ENCODE data around the gene GRID2IP.
"Not testable (repeated sequence)": the region's sequence is repeated elsewhere in the genome, so short reads cannot be mapped to it uniquely, and the experiment has no call there.

Gene GRID2IP

DNA sequence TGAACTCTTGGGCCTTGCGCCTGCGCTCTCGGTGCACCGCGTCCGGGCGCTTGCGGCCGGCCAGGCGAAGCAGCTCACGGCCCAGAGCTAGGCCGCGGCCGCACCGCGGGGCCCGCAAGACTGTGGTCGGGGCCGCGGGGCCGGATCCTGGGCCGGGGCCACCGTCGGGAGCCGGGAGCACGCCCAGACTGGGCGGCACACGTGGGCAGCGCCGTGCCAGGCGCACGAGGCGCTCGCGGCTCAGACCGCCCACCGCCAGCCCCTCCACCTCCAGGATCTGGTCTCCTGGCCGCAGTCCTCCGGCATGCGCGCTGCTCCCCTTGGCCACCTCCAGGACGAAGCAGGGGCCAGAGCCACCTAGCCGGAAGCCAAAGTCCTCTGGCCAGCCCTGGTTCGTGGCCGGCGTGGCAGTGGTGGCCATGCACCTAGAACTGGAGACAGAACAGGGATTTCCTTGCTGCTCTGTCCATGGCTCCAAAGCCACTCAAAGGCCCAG is at the start of gene GRID2IP:
GRID2IP (minus strand) TSS at position 446 of the 496 bp plus-strand sequence; CDS start at position 421, 25 bp downstream.
- intact Hi-C loops (cut with DNase I), result no loop called here
- no peak for DNase-seq

DNA sequence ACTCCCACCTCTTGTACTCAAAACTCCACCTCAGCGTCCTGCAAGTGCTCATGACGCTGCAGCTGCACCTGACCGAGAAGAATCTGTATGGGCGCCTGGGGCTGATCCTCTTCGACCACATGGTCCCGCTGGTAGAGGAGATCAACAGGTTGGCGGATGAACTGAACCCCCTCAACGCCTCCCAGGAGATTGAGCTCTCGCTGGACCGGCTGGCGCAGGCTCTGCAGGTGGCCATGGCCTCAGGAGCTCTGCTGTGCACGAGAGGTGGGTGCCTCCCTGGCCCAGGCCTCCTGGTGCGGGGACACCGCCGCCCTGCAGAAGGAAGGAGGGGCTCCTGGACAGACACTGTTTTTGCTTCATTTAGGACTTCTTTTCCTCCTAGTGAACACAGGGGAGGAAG is 48.8 kb upstream of the GRID2IP start:
- DNase-seq, result no peak
- intact Hi-C loops (cut with DNase I), result no loop called here

GRCh38 chr7:6590645-6591110 is 39.4 kb upstream of the GRID2IP start:
- DNase-seq, result no peak
- intact Hi-C loops (cut with DNase I), result loop anchor here (5.0 kb wide), 1 partner anchor 47 kb away; the partner anchor contains the start of gene ZNF316

GRCh38 chr7:6589829-6590644 is 38.8 kb upstream of the GRID2IP start, which contains the start of gene INTS15:
Gene INTS15 (plus strand): TSS chr7:6590021. CDS start chr7:6590284, 263 bp downstream.
- intact Hi-C loops (cut with DNase I), result loop anchor here (5.0 kb wide), 1 partner anchor 47 kb away; the partner anchor contains the start of gene ZNF316
- peak; percentile 18 to 88 (median 73) for DNase-seq

DNA sequence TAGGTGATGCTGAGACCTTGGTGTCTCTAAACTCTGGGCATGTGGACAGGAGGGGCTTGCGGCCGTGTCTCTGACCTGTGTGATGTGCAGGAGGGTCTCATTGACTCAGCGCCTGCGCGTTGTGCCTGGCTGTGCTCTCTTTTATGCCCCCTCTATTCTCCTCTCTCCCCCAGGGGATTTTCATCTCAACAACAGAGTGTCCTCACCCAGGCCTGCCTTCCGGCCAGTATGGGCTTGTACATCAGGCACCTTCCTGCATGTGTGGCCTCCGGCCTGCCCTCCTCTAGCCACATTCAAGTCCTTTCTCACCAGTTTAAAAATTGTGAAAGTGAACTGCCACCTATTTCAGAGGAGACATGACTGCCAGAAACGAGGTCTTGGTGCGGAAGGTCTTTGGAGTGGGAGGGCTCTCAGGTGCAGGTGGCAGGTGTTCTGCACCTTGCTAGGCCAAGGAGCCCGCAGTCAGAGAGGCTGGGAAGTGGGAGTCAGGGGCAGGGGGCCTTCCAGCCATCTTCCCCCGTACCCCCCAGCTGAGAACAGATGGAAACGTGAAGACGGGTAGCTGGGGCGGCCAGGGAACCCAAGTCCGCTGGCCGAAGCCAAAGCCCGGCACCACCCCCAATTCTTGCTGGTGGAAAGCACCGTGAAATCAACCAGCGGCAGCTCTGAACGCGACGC is 38.0 kb upstream of the GRID2IP start:
- peak in 1 of 42 donors; percentile 12 for DNase-seq

GRCh38 chr7:6588566-6588965 is 37.3 kb upstream of the GRID2IP start:
- intact Hi-C loops (cut with DNase I), result no loop called here
- no peak for DNase-seq

More for the DNA sequence above, 38.0 kb upstream of the GRID2IP start:
- intact Hi-C loops (cut with DNase I), result no loop called here

DNA sequence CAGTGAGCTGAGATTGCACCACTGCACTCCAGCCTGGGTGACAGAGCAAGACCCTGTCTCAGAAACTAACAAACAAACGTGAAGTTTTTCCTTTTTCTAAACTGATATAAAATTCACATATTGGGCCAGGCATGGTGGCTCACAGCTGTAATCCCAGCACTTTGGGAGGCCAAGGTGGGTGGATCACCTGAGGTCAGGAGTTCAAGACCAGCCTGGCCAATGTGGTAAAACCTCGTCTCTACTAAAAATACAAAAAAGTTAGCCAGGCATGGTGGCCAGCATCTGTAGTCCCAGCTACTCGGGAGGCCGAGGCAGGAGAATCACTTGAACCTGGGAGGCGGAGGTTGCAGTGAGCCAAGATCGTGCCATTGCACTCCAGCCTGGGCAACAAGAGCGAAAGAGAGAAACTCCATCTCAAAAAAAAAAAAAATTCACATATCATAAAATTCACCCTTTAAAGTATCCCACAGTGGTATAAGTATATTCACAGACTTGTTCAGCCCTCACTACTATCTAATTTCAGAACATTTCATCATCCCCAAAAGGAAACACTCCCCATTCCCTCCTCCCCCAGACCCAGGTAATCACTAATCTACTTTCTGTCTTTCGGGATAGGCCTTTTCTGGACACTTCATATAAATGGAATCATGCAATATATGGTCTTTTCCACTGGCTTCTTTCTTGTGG is 34.6 kb upstream of the GRID2IP start:
- DNase-seq; intact Hi-C loops (cut with DNase I): not testable (repeated sequence)

DNA sequence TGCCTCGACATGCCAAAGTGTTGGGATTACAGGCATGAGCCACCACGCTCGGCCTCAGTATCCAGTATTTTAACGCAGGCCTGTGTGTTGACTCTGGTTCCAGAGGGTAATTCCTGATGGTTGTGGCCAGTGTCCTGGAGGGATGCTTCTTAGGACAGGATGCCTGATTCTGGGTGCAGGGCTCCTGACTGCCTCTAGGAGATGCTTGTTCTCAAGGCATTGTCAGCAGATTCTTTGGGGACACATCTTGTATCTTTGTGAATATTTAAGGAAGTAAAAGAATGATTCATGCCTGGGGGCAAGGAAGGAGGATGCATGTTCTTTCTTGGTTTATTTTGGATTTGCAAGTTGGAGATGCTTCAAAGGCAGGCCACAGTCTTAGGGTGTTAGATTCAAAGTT is 28.2 kb upstream of the GRID2IP start:
- intact Hi-C loops (cut with DNase I), result no loop called here
- peak in 13 of 42 donors; percentile 7 to 64 (median 30) for DNase-seq

DNA sequence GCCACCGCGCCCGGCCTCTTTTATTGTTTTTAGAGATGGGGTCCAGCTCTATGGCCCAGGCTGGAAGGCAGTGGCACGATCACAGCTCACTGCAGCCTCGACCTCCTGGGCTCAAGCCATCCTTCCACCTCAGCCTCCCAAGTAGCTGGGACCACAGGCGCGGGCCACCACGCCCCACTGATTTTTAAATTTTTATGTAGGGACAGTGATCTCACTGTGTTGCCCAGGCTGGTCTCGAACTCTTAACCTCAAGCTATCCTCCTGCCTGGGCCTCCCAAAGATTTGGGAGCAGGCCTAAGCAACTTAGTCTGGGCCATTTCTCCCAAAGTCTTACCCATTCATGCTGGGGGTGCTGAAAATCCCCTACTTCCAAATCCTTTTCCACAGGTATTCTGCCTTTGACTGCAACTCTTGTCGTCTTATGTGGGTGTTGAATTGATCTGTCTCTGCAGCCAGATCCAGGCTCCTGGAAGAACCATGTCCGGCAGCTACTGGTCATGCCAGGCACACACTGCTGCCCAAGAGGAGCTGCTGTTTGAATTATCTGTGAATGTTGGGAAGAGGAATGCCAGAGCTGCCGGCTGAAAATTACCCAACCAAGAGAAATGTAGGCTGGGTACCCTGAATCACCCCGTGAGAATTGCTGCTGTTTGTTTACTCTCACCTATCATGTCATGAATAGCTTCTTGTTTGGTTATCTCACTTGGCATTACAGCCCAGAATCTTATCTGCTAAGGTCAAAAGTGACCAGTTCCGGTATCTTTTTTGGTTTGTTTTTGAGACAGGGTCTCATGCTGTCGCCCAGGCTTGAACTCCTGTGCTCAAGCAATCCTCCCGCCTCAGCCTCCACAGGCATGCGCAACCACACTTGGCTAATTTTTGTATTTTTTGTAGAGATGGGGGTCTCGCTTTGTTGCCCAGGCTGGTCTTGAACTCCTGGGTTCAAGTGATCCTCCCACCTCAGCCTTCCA is 27.1 kb upstream of the GRID2IP start:
- intact Hi-C loops (cut with DNase I), result no loop called here

DNA sequence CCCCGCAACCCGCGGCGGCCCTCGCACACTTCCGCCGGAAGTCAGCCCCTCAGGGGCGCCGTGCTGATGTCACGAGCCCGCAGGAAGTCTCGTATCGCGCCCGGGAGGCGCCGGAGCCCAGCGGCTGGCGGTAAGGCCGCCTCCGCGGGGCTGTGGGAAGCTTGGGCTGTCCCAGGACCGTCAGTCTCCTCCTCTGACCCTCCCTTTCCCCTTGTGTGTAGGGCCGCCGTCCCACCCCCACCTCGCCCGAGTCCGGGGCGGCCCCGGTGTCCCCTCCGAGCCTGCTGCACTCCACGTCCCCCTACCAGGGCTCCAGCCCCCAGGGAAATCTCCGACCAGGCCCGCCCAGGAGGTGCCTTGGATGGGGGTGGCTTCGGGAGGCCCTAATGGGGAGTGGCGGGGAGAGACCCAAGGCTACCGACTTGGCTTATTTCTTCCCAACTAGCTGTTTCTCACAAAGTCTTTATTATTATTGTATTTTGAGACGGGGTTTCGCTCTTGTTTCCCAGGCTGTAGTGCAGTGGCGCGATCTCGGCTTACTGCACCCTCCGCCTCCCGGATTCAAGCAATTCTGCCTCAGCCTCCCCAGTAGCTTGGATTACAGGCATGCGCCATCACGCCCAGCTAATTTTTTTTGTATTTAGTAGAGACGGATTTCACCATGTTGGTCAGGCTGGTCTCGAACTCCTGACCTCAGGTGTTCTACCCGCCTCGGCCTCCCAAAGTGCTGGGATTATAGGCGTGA is 26.3 kb upstream of the GRID2IP start, which contains the start of gene ZDHHC4:
ZDHHC4 (plus strand) TSS at position 86 of the 745 bp plus-strand sequence. CDS start 3,108 bp downstream, outside the sequence.
- intact Hi-C loops (cut with DNase I), result no loop called here
- peak; percentile 70 to 94 (median 89) for DNase-seq

More for the DNA sequence above, 27.1 kb upstream of the GRID2IP start:
- no peak for DNase-seq

- intact Hi-C loops (cut with DNase I), result not testable (repeated sequence)
- DNase-seq, result peak in 7 of 42 donors; percentile 13 to 48 (median 22)
Observed at GRCh38 chr7:6576867-6577368, 25.7 kb upstream of the GRID2IP start.

- no peak for DNase-seq
- intact Hi-C loops (cut with DNase I), result no loop called here
Observed at GRCh38 chr7:6576024-6576866, 25.0 kb upstream of the GRID2IP start.

DNA sequence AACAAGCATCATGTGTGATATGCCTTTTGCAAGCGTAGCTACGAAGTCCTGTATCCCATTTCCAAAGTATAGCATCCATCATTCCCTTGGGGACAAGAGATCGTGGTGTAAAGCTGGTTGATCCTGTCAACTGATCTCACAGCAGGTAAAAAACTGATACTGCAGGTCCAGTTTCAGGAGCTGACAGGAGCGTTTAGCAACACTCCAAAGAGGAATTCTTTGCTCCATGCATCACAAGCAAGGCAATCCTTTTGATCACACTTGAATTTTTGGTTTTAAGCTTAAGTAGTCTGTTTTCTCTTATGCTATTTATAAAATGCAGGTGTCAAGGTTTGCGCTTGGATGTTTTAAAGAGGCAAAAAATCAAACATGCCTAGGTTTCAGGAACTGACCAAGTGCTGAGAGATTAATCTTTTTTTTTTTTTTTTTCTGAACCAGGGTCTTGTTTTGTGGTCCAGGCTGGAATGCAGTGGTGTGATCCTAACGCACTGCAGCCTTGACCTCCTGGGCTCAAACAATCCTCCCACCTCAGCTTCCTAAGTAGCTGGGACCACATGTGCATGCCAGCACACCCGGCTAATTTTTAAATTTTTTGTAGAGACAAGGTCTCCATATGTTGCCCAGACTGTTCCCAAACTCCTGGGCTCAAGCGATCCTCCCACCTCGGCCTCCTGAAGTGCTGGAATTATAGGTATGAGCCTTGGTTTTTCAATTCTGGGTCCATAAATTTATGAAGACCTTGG is 24.2 kb upstream of the GRID2IP start:
- intact Hi-C loops (cut with DNase I), result no loop called here
- DNase-seq, result no peak

DNA sequence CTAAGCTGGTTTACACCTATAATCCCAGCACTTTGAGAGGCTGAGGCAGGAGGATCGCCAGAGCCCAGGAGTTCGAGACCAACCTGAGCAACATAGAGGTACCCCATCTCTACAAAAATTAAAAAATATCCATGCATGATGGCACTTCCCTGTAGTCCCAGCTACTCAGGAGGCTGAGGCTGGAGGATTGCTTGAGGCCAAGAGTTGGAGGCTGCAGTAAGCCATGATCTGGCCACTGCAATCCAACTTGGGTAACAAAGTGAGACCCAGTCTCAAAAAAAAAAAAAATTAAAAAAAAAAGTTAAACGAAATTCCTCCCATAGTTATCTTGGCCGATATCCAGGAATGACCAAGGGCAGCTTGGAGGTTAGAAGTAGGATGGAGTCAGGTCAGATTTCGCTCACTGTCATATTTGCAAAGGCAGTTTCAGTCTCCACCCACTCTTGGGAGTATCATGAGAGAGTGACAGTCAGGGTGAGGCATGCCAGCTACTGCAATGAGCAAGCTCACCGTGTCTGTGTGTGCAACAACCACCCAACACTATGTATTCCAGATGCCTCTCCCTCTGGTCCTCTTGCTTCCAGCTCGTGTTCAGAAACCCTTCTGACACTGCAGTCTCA is 20.0 kb upstream of the GRID2IP start:
- DNase-seq, result no peak
- intact Hi-C loops (cut with DNase I), result no loop called here

- DNase-seq, result no peak
- intact Hi-C loops (cut with DNase I), result no loop called here
Observed at GRCh38 chr7:6567886-6568285, 16.6 kb upstream of the GRID2IP start.

Measured in head of caudate nucleus (tissue), 42 donors.